Left colon (tissue), 2 donors: ENCODE data around the gene CD48. TPM values are rescaled to one million over a fixed set of nuclear protein-coding genes. Genes with fewer than 3 reads are reported as not detected.
"Not testable (repeated sequence)": the region's sequence is repeated elsewhere in the genome, so short reads cannot be mapped to it uniquely, and the experiment has no call there.

Source experiments
- ATAC-seq: fragments of 200-7000 bp; cut with Tn5 transposase; one replicate; pipeline ENCODE4 v1.9.1; 2020; ENCODE audit warnings: mild to moderate bottlenecking, moderate library complexity
- DNase-seq, 2 donors: peaks; one replicate each; pipeline ENCODE4 v3.0.0-alpha.2; 2020
- intact Hi-C, 2 donors: fragments of 100-400 bp; cut with DNase I in 1 of 2; cut with micrococcal nuclease in 1 of 2; formaldehyde crosslinking; loops; one replicate each; pipeline versions ENCODE4 v1.11.2 to v1.14.0; 2022; cut with DNase I, micrococcal nuclease
- total RNA-seq, 2 donors: library from RNA; stranded (reverse); fragmentation: NEBNext Ultra II Directional; extraction: Animal tissue kit (Norgen Biotek cat#: 25700); gene quantifications; one replicate each; pipeline ENCODE4 v1.2.1, GENCODE V29; 2021
- donor health status: DM: no; HTN: no; CAD: no.
- donor health status: DM: yes; HTN: yes; CAD: no.

Gene CD48
- total RNA-seq, 2 donors from 2014 or later: 2.2 to 7.4 TPM

DNA sequence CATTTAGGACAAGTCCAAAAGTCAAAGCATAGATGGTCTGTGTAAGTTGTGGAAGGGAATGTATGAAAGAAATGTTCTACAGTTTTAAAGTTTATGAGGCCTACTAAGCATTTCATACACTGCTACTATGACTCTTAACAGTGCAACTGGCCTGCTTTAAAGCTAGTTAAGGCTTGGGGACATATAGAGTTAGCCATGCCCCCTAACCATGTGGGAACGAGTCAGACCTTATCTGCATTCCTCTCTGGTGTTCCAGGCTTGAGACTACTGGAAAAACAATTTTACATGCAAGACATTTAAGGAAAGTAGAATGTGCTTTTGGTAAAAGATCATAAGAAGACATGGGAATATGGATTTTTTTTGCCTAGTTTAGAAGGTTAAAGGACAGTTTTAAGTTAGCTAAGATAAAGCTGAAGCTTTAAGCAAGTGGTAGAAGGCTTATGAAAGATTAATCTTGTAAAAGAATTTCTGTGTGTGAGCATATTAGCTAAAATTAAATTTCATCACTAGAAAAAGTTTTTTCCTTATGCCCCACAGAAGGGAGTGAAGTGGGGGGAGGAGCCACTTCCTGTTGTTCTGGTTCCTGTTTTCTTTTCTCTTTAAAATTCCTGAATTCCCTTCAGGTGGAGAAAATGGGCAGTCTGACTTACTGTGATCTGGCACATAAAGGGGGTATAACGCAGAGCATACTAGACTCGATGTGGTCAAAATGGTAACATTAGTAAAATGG, 8.9 kb upstream of the CD48 start:
- intact Hi-C loops: loop anchor here in 1 of 2 donors (10.0 kb wide), 1 partner anchor 234 kb away; the partner anchor contains the start of gene ITLN2
- DNase-seq (no peak), ATAC-seq (no peak)

DNA sequence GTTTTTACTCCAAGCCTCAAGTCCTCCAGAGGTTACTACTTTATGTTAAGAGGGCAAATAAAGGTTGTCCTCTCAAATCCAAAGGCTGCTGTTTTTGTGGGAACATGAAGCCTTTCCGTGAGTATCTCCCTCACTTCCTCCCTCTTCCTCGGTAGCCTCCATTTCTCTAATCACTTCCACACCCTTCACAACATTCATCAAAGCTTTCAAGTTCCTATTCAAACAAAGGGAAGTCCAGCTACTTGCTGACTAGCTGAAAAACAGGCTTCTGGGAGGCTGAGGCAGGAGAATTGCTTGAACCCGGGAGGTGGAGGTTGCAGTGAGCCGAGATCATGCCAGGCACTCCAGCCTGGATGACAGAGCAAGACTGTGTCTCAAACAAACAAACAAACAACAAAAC, 6.6 kb upstream of the CD48 start:
- intact Hi-C loops: no loop called here
- no peak for DNase-seq
- no peak for ATAC-seq

DNA sequence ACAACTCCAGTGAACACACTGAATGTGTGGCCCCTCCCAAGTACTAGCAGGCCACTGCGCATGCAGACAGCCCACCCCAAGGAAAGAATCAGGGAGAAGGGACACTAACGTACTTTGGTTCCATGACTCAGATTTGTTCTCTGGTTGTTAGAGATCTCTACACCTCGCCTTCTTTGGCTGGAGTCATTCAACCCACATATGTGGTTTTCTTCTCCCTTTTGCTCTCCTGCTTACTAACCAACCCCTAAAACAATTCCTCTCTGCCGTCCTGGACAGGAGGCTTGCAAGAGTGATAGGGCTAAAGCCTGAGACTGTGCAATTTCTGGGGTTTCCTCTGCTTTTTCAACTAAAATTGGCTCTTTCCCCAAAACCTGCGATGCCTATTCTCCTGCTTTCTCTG, 5.7 kb upstream of the CD48 start:
- intact Hi-C loops: no loop called here
- DNase-seq (no peak), ATAC-seq (no peak)

DNA sequence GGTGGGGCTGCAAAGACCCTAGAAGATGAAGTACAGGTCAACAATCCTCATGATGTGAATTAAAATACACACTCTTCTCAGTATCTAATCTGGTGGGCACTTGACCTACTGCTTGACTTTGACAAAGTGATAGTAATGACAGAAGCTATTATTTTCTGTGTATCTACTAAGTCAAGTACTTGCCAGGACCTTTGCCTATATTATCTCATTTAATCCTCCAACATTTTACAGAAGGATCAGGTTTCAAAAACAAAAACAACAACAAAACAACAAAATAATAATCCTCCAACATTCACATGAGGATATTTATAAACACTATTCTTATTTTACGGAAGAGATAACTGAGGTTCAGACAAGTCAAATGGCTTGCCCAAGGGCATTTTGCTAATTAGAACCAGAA, 4.4 kb upstream of the CD48 start:
- intact Hi-C loops: no loop called here
- ATAC-seq: no peak
- no peak for DNase-seq

DNA sequence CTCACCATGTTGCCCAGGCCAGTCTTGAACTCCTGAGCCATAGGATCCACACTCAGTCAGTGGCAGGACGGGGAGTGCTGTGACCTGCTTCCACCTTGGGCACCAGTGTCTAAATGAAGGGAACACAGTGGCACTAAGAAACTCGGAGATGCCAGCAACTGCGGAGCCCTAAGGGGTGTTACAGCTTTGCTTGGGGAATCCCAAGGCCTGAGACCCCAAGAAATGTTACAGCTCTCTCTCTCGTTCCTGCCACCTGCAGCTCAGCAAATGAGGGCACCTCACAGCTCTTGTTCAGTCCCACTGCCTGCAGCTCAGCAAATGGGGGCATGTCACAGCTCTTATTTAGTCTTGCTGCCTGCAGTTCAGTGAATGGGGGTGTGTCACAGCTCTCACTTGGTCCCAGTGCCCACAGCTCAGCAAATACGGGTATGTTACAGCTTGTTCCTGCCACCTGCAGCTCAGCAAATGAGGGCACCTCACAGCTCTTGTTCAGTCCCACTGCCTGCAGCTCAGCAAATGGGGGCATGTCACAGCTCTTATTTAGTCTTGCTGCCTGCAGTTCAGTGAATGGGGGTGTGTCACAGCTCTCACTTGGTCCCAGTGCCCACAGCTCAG, 2.5 kb upstream of the CD48 start:
- intact Hi-C loops, ATAC-seq, DNase-seq: not testable (repeated sequence)

DNA sequence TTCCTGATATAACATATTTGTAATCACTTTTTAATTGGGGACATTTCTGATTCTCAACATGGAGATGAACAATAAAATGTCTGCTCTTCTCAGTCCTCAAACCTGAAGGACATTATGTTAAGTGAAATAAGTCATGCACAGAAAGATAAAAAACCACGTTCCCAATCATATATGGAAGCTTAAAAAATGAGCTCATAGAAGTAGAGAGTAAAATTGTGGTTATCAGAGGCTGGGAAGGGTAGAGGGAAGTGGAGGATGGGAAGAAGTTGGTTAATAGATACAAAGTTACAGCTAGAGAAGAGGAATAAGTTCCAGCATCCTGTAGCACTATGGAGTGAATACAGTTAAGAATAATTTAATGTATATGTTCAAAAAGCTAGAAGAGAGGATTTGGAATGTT, 1.5 kb upstream of the CD48 start:
- intact Hi-C loops: no loop called here
- DNase-seq (no peak), ATAC-seq (no peak)

DNA sequence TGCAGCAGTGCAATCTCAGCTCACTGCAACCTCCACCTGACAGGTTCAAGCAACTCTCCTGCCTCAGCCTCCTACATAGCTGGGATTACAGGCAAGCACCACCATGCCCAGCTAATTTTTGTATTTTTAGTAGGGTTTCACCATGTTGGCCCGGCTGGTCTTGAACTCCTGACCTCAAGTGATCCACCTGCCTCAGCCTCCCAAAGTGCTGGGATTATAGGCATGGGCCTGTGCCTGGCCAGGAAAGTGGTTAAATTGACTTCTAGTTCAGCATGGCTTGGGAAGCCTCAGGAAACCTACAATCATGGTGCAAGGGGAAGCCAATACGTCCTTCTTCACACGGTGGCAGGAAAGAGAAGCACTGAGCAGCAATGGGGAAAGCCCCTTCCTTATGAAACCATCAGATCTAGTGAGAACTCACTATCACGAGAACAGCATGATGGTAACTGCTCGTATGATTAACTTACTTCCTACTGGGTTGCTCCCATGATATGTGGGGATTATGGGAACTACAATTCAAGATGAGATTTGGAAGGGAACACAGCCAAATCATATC, 981 bp upstream of the CD48 start:
- ATAC-seq, DNase-seq, intact Hi-C loops: not testable (repeated sequence)

DNA sequence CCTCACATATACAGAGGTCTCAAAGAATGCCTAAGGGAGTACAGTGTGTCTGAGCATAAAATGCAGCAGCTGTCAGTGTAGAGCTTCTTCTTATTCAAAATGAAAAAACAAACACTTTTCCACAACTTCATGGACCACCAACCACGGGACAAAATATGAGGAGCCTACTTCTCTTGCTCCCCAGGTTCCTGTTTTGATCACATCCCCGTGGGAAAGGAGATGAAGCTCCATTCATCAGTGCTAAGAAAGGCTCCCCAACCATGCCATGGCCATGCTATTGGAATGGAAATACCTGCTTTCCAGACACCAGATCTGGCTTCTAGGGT, 383 bp downstream of the CD48 start:
- intact Hi-C loops: no loop called here
- DNase-seq (no peak), ATAC-seq (no peak)

DNA sequence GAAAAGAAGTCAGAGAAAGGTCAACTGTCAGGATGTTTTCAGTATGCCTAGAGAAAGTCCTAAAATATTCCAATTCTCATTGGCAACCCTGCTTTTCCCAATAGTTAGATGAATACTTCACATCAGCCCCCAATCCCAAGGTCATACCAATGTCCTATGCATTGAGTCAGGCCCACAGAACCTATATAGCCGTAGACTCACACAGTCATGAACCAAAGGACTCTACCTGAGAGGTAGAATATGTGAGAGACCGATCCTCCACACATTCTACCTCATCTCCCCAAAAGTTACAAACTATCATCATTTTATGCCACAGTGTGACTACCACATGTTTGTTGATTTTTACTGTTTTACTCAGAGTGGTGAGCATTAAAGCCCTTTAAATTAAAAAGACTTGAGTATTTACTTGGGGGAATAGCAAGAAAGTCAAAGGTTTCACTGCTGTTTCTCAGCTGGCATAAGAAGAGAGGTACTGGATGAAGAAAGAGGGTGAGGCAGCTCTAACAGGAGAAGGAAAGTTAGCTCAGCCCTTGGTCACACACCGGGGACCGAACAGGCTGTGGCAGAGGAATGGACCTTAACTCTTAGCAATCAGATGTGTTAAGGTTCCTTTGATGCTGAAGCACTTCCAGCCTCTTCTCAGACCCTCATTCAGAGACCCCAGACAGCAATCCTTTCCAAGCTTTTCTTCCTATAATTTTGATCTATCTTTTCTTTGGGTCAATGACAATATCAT, 937 bp downstream of the CD48 start:
- no peak for DNase-seq
- no peak for ATAC-seq
- intact Hi-C loops: no loop called here

DNA sequence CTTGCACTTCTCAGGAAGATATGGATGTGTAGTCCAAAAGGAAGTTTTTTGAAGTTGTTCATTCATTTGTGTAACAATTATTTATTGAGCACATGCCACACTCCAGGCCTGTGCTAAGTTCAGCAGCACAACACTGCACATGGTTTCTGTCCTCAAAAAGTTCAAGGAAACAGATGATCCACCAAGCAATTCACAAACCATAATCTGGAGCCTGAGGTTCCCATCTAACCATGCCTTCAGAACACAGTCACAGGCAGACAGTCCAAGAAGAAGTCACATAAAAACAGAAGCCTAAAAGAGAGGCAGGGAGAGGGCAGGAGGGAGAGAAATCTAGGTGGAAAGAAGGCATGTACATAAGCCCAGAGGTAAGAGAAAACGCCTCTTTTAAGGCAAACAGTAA, 1.9 kb downstream of the CD48 start:
- intact Hi-C loops: no loop called here
- DNase-seq (no peak), ATAC-seq (no peak)

DNA sequence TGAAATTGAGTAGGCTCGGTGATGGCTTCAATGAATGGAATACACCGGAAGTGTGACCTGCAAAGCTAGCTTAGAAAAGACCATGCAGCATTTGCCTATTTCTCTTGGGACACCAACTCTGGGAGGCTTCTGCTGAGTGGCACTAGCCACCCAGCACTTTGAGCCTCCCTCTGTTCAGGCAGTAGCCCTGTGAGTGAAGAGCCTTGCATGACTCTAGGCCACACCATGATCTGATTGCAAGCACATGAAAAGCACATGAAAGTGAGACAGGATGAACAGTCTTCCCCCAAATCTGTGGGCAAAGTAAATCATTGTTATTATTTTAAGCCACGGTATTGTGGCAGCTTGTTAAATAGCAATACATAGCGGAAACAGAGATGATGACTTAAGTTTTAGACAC, 2.8 kb downstream of the CD48 start:
- DNase-seq (no peak), ATAC-seq (no peak)
- intact Hi-C loops: no loop called here

DNA sequence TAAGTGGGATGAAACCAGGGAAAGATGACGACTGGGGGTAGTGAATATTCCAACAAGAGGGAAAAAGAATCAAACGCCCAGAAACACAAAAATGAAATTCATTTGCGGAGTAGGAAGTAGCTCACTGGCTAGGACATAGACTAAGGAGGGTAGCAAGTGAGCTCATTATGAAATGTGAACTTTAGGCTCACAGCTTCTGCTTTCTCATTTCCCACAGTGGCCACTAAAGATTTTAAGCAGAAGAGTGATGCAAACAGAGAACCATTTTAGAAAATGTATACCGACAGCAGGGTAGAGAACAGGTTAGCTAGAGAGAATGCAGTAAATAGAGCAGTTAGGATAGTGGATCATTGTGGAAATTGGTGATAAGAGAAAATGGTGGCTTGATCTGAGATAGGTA, 3.5 kb downstream of the CD48 start:
- ATAC-seq: no peak
- intact Hi-C loops: no loop called here
- no peak for DNase-seq

DNA sequence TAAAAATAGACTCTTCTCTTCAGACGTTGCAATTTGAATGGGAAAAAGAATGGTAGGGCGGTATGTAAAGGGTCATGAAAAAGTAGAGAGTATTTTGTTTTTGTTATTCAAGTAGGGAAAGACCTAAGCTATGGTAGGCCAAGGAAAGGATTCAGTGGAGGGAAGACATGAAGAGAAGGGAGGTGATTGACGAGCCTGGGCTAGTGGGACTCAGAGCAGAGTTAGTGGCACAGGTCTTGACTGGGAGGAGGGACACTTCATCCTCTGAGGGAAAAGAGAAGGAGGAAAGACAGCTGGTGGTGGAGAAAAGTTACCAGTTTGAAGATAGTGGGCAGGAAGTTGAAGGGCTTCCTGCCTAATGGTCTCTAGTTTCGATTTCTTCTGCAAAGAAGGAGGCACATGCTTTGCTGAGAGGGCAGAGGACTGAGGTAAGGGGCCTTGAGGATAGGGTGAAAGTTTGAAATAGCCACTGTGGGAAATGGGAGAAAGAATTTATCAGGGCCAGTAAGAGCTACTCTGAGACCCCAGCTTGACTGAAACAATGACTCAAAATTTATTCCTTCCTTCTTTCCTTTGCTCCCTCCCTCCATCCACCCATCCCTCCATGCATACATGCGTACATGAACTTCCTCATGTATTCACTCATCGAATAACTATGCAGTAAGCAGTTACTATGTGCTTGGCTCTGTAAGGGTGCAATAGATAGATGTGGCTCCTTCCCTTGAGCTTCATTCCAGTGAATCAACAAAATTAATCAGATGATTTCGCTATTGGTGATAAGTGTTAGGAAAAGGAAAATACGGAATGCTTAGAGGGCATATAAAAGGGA, 4.2 kb downstream of the CD48 start:
- intact Hi-C loops: no loop called here
- DNase-seq (no peak), ATAC-seq (no peak)

DNA sequence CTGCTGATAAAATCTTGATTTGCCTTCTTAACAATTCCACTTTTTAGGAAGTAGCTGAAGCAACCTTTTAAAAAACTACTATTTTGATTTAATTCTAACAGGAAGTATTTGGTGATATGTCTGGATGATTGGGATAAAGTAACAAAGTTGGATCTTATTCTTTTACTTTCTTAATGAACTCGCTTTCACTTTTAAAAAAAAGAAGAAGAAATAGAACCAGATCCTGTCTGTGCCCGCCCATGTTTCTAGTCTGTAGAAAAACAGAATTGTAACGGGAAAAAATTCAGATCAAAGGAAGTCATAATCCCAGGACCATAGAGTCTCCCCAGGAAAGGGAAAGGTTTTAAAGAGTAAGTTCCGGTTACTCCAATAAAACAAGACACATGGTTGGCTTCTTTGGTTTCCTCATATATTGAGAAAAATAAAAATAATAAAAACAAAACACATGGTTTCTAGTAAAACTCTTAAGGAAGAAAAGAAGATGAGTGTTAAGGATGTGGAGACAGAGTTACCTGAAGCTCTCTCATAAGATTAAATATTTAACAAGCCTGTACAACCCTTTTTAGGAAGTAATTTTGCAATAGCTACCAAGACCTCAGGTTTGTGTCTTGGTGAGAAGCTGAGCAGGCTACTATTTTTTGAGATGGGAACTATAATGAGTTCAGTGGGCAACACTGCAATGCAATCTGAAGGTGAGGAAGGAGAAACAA, 4.9 kb downstream of the CD48 start:
- ATAC-seq (no peak), DNase-seq (no peak)
- intact Hi-C loops: no loop called here

DNA sequence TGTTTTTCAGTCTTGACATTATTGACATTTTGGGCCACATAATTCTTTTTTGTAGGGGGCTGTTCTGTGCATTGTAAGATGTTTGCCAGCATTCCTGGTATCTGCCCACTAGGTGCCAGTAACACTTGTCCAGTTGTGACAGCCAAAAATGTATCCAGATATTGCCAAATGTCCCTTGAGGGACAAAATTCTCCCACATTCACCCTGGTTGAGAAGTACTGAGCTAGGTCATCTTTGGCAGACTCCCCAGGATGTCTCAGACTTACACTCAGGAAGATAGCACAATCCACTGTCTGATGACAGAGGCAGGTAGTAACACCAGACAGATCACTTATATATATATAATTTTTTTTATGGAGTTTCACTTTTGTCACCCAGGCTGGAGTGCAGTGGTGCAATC, 5.9 kb downstream of the CD48 start:
- intact Hi-C loops: no loop called here
- no peak for ATAC-seq
- DNase-seq: no peak

DNA sequence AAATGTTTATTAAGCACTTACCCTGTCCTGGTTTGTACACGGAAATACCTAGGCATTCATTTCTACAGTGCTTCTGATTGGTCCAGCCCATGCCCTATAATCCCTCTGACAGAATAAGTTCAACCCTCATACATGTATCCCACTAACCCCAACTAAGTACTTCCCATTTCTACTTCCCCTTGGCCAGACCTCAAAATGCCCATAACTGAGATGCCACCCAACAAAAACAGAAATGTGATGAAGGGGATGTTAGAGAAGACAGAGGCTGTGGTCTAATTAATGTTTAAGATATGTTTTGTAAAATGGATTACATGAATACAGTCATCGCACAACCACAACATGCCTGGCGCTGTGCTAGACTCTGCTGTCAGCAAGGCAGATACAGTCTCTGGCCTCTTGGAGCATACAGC, 6.4 kb downstream of the CD48 start:
- intact Hi-C loops, ATAC-seq, DNase-seq: not testable (repeated sequence)

DNA sequence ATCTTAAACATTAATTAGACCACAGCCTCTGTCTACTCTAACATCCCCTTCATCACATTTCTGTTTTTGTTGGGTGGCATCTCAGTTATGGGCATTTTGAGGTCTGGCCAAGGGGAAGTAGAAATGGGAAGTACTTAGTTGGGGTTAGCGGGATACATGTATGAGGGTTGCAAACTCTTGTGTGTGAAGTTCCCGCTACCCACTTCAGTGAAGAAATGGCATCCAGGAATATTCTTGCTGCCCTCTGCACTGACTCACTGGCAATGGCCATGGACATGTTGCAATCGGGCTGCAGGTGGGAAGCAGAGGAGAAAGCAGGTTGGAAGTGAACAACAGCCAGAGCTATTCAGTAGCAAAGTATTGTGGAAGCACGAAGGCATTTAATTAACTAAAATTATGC, 7.4 kb downstream of the CD48 start:
- ATAC-seq (no peak), DNase-seq (no peak)
- intact Hi-C loops: no loop called here

DNA sequence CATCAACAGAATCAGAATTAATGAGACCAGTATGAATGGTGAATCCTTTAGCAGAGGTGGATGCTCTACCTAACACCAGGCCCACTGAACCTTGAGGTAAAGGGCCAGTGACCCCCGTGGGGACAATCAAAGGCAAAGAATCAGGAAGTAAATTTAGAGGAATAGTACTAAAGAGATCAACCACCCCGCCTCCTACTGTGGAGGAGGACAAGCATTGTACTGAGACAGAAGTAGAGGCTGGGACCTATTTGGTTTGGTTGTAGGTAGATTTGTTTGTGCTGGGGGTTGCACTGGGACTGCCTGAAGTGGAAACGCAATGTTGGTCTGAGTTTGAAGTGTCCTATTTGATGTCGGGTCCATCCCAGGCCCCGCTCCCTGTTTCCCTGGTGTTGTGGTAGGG, 9.5 kb downstream of the CD48 start:
- ATAC-seq (no peak), DNase-seq (no peak)
- intact Hi-C loops: no loop called here

DNA sequence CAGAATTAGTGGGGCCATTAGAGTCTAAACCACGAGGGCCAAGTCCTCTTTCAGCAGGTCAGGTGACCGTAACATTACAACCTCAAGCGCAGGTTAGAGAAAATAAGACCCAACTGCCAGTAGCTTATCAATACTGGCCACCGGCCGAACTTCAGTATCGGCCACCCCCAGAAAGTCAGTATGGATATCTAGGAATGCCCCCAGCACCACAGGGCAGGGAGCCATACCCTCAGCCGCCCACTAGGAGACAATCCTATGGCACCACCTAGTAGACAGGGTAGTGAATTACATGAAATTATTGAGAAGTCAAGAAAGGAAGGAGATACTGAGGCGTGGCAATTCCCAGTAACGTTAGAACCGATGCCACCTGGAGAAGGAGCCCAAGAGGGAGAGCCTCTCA, 19.2 kb downstream of the CD48 start:
- intact Hi-C loops, ATAC-seq, DNase-seq: not testable (repeated sequence)
